Anterior cingulate cortex (tissue), 58 donors: ENCODE measurements around the gene CNDP1.

Source experiments
- DNase-seq, 58 donors: peaks; one replicate each; lab custom pipeline; 2025; lab: John Stamatoyannopoulos, UW

Gene CNDP1

GRCh38 chr18:74570266-74570665, 36.0 kb downstream of the CNDP1 start:
- DNase-seq = no peak

GRCh38 chr18:74571895-74572680, 37.8 kb downstream of the CNDP1 start:
- no peak for DNase-seq

GRCh38 chr18:74573053-74573452, 38.8 kb downstream of the CNDP1 start:
- no peak for DNase-seq

- no peak for DNase-seq
These were observed 40.6 kb downstream of the CNDP1 start for GRCh38 chr18:74574916-74575315.

- no peak for DNase-seq
These were observed 42.7 kb downstream of the CNDP1 start for GRCh38 chr18:74577019-74577418.

- DNase-seq = peak in 1 of 58 donors; percentile 1
These were observed 45.3 kb downstream of the CNDP1 start for GRCh38 chr18:74579496-74580065.

- no peak for DNase-seq
These were observed 48.3 kb downstream of the CNDP1 start for GRCh38 chr18:74582642-74583041.

GRCh38 chr18:74587441-74587840, 53.1 kb downstream of the CNDP1 start:
- no peak for DNase-seq

GRCh38 chr18:74589021-74589420, 54.7 kb downstream of the CNDP1 start:
- no peak for DNase-seq

GRCh38 chr18:74589811-74590210, 55.5 kb downstream of the CNDP1 start:
- no peak for DNase-seq

- no peak for DNase-seq
These were observed 56.4 kb downstream of the CNDP1 start for GRCh38 chr18:74590671-74591070.

GRCh38 chr18:74595431-74595830, 61.1 kb downstream of the CNDP1 start:
- DNase-seq = no peak

- DNase-seq = peak in 52 of 58 donors; percentile 46 to 93 (median 78)
These were observed 62.8 kb downstream of the CNDP1 start for GRCh38 chr18:74597034-74597661.

- peak; percentile 5 to 98 (median 88) for DNase-seq
These were observed 63.5 kb downstream of the CNDP1 start, which contains the start of gene ZNF407 for GRCh38 chr18:74597662-74598349. ZNF407 (plus strand) TSS chr18:74597870; CDS start chr18:74631020, 33,150 bp downstream.

GRCh38 chr18:74598350-74599001, 64.2 kb downstream of the CNDP1 start:
- peak in 34 of 58 donors; percentile 26 to 78 (median 58) for DNase-seq

- DNase-seq = no peak
These were observed 70.1 kb downstream of the CNDP1 start for GRCh38 chr18:74604361-74604760.

GRCh38 chr18:74604774-74605173, 70.5 kb downstream of the CNDP1 start:
- no peak for DNase-seq

- no peak for DNase-seq
These were observed 74.4 kb downstream of the CNDP1 start for GRCh38 chr18:74608681-74609080.

- DNase-seq = no peak
These were observed 75.2 kb downstream of the CNDP1 start for GRCh38 chr18:74609535-74609934.

GRCh38 chr18:74610051-74610615, 75.8 kb downstream of the CNDP1 start:
- no peak for DNase-seq
